Neural crest cell (in vitro differentiated cells): ENCODE measurements around the gene DNER. TPM values are rescaled to one million over a fixed set of nuclear protein-coding genes. Genes with fewer than 3 reads are reported as not detected.
"Not testable (repeated sequence)": the region's sequence is repeated elsewhere in the genome, so short reads cannot be mapped to it uniquely, and the experiment has no call there.

Experiments
- DNase-seq: peaks from one replicate; pipeline ENCODE4 v3.0.0; 2021; ENCODE audit warnings: low read depth, mixed read lengths, low spot score
- H3K27ac Mint-ChIP-seq: one replicate; pipeline ENCODE4 v1.8.0; 2021; ENCODE audit warnings: mild to moderate bottlenecking, mixed read lengths; ENCODE audit not compliant: unreplicated experiment
- H3K27me3 Mint-ChIP-seq: 2 replicates; pipeline ENCODE4 v1.8.0; 2021; ENCODE audit warnings: low read depth, mild to moderate bottlenecking, mixed read lengths
- H3K36me3 Mint-ChIP-seq: 2 replicates; pipeline ENCODE4 v1.8.0; 2021; ENCODE audit warnings: low read depth, mild to moderate bottlenecking, mixed read lengths
- H3K4me1 Mint-ChIP-seq: 2 replicates; pipeline ENCODE4 v1.8.0; 2021; ENCODE audit warnings: mixed read lengths
- H3K4me3 Mint-ChIP-seq: one replicate; pipeline ENCODE4 v1.8.0; 2021; ENCODE audit warnings: mild to moderate bottlenecking, mixed read lengths
- H3K9me3 Mint-ChIP-seq: 2 replicates; pipeline ENCODE4 v1.8.0; 2021; ENCODE audit warnings: mixed read lengths
- total RNA-seq: library from RNA; stranded (reverse); gene quantifications from 2 replicates; pipeline ENCODE4 v1.2.1, GENCODE V29; 2021
- TF ChIP-seq, protein P1 (sequence below): fragments of 200-600 bp; sonication (generic); conservative IDR thresholded peaks from 2 replicates; pipeline ENCODE4 v1.5.0; 2021; ENCODE audit warnings: antibody characterized with exemption, mild to moderate bottlenecking

The DNER gene
- total RNA-seq, 1 donor from 2014 or later = 4.1 TPM

DNA sequence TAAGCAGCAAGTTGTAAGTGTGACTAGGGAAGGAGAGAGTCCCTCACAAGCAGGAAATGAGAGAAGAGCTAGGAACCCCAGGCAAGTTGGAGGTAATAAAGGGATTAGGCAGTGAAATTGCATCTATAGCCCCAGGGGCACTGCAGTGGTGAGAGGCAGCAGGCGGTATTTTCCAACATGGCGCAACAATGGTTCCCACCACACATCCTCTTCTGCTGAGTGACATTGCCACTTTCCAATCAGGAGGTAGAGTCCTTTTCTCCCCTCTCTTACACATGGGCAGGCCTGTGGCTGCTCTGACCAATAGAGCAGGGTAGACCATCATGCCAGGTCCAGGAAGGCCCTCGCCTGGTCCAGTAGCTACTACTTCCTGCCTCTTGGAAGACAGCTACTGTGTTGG is 86.6 kb downstream of the DNER start:
- H3K27ac Mint-ChIP-seq = no peak overlapping the region
- no peak for DNase-seq
- no peak overlapping the region for H3K4me3 Mint-ChIP-seq
- H3K9me3 Mint-ChIP-seq = no peaks in the 10 kb centered on the region
- H3K4me1 Mint-ChIP-seq = no peaks in the 10 kb centered on the region
- H3K36me3 Mint-ChIP-seq = no peaks in the 10 kb centered on the region
- H3K27me3 Mint-ChIP-seq = peaks cover 8% of the 10 kb centered on the region
- TF ChIP-seq, protein P1, sequence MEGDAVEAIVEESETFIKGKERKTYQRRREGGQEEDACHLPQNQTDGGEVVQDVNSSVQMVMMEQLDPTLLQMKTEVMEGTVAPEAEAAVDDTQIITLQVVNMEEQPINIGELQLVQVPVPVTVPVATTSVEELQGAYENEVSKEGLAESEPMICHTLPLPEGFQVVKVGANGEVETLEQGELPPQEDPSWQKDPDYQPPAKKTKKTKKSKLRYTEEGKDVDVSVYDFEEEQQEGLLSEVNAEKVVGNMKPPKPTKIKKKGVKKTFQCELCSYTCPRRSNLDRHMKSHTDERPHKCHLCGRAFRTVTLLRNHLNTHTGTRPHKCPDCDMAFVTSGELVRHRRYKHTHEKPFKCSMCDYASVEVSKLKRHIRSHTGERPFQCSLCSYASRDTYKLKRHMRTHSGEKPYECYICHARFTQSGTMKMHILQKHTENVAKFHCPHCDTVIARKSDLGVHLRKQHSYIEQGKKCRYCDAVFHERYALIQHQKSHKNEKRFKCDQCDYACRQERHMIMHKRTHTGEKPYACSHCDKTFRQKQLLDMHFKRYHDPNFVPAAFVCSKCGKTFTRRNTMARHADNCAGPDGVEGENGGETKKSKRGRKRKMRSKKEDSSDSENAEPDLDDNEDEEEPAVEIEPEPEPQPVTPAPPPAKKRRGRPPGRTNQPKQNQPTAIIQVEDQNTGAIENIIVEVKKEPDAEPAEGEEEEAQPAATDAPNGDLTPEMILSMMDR = no peak

DNA sequence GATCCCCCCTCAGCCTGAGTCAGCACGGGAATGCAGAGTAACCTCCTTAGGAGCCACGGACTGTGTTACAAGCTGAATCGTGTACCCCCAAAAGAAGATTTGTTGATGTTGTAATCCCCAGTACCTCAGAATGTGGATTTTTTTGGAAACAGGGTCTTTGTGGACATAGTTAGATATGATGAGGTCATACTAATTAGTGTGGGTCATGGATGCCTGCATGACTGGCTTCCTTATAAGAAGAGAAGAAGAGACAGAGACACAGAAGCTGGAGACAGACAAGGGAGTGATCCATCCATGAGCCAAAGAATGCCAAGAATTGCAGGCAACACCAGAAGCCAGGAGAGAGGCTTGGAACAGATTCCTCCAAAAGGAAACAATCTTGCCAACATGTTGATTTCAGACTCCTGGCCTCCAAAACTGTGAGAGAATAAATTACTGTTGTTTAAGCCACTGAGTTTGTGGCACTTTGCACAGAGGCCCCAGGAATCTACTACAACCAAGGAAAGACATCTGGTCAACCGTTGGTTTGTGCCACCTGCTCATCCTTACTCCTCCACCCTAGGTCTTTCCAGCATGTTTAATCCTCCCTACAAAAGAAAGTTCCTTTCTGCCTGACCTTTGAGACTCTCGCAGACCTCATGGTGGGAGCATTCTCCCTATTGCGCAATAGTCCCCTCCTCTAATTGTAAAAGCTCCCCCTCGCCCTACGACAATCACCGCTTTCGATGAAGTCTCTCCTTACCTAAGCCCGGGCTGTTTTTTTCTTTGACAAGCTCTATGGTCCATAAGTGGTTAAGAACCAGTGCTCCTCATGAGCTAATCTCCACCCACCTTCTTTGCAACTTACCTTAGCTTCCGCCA is 91.6 kb downstream of the DNER start:
- H3K4me3 Mint-ChIP-seq = no peak overlapping the region
- H3K36me3 Mint-ChIP-seq = no peaks in the 10 kb centered on the region
- TF ChIP-seq, protein P1 = no peak
- H3K27ac Mint-ChIP-seq = peak overlapping the region; percentile 58
- H3K9me3 Mint-ChIP-seq = peaks cover 2% of the 10 kb centered on the region
- H3K4me1 Mint-ChIP-seq = no peaks in the 10 kb centered on the region
- no peak for DNase-seq
- no peaks in the 10 kb centered on the region for H3K27me3 Mint-ChIP-seq

DNA sequence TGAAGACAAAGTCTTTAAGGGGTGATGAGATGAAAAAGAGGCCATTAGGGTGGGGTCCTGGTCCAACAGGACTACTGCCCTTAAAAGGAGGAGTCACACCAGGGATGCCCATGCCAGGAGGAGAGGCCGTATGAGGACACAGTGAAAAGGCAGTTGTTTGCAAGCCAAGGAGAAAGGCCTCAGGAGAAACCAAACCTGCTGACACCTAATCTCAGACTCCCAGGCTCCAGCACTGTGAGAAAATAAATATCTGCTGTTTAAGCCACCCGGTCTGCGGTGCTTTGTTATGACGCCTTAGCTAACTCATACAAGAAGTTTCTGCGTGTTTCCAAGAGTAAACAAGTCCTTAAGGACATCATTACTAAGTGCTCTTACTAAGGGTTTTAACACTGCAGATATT is 93.6 kb downstream of the DNER start:
- H3K36me3 Mint-ChIP-seq = no peaks in the 10 kb centered on the region

DNA sequence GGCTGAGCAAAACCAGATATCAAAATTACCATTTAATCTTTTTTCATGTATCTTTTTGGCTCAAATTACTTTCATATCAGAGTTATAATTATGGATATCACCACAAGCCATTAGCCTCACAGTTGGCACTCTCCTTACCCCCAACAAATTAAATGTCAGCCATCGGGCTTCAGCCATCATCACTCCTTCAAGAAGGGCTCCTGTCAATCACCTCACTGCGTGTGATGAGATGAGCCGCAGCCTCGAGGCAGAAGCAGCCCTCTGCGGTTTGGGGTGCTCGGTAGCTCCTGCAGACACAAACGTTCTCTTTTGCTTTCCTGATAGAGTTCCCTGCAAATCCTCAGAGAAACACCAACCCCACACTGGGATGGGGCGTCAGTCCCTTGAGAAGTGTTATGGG is 94.1 kb downstream of the DNER start:
- no peak overlapping the region for H3K27ac Mint-ChIP-seq

More for the DNA sequence above, 93.6 kb downstream of the DNER start:
- Mint-ChIP-seq H3K27ac (no peak overlapping the region), H3K27me3 (no peaks in the 10 kb centered on the region), H3K9me3 (peaks cover 7% of the 10 kb centered on the region), H3K4me1 (no peaks in the 10 kb centered on the region), H3K4me3 (no peak overlapping the region)
- TF ChIP-seq, protein P1 = no peak
- no peak for DNase-seq

DNA sequence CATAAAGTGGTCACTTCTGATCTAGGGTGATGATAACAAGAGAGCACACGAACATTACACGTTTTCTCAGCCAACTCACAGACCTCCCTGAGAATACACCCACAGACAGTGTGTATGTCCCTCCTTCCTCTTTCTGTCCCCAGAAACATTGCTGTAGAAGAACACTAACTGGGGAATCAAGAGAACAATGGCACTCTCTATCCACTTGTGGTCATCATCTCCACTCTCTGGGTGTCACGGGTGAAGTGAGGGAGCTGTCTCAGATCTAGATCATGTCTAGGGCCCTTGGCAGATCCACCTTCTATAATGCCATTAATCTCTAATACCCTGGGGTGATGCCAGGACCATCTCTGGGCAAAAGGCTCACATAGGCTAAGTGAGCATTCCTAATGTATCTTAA is 97.9 kb downstream of the DNER start:
- Mint-ChIP-seq H3K4me3 (no peak overlapping the region), H3K36me3 (no peaks in the 10 kb centered on the region), H3K9me3 (peaks cover 5% of the 10 kb centered on the region), H3K27ac (no peak overlapping the region), H3K27me3 (no peaks in the 10 kb centered on the region), H3K4me1 (no peaks in the 10 kb centered on the region)
- TF ChIP-seq, protein P1 = no peak
- DNase-seq = no peak

More for the DNA sequence above, 94.1 kb downstream of the DNER start:
- no peaks in the 10 kb centered on the region for H3K36me3 Mint-ChIP-seq
- H3K27me3 Mint-ChIP-seq = no peaks in the 10 kb centered on the region
- H3K4me3 Mint-ChIP-seq = no peak overlapping the region
- peaks cover 7% of the 10 kb centered on the region for H3K9me3 Mint-ChIP-seq
- TF ChIP-seq, protein P1 = no peak
- H3K4me1 Mint-ChIP-seq = no peaks in the 10 kb centered on the region
- DNase-seq = no peak

DNA sequence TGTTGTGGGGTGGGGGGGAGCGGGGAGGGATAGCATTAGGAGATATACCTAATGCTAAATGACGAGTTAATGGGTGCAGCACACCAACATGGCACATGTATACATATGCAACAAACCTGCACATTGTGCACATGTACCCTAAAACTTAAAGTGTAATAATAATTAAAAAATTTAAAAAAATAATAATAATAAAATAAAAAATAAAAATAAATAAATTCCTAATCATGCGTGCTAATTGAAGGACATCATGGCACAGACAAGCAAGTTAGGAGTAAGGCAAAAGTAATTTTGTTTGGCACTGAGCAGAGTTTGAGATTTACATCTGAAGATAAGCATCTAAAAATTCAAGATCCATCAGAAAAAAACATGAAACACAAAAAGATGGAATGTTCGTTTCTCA is 100.3 kb downstream of the DNER start:
- H3K9me3 Mint-ChIP-seq, H3K27ac Mint-ChIP-seq, H3K4me1 Mint-ChIP-seq, H3K4me3 Mint-ChIP-seq, H3K27me3 Mint-ChIP-seq, DNase-seq, H3K36me3 Mint-ChIP-seq: not testable (repeated sequence)
